ENCODE measurements around the gene C10orf105.
A peak's percentile ranks its signal among the peaks of the same experiment; 100 is the strongest.

C10orf105 gene

GRCh38 chr10:71767420-71768035, 48.0 kb upstream of the C10orf105 start:
- Histone ChIP-seq H3K36me3 (ENCODE audit: control insufficient read depth in 2 of 2, insufficient read depth in 1 of 2, low read length in 2 of 2) (no peaks in the 10 kb centered on the region), H3K9me3 (ENCODE audit: control insufficient read depth, insufficient read depth, low read depth, low read length) (no peaks in the 10 kb centered on the region), H3K27ac (ENCODE audit: extremely low read depth, low read depth, low read length) (no peak overlapping the region), H3K4me3 (ENCODE audit: low read depth, low read length) (no peak overlapping the region), H3K4me1 (ENCODE audit: control insufficient read depth, insufficient read depth, low read length) (no peaks in the 10 kb centered on the region; the same call in 1 of the 2 replicates)
- ChIA-PET POLR2A (no interaction called here), CTCF (interaction anchor here (0.7 to 0.9 kb wide), 2 partner anchors 42 to 448 kb away, joined by 3 to 6 read pairs; no protein-coding TSS in a partner anchor)
- TF ChIP-seq ZNF623 (tag by site-specific recombination; IDR thresholded peaks at IDR 0.05) (no peak), ZNF548 (tag by site-specific recombination; IDR thresholded peaks at IDR 0.05) (no peak), ZFP37 (tag by site-specific recombination; IDR thresholded peaks at IDR 0.05) (no peak), ZNF354C (tag by site-specific recombination; IDR thresholded peaks at IDR 0.05; ENCODE audit: borderline replicate concordance, low read depth) (no peak), ZNF792 (tag by site-specific recombination; IDR thresholded peaks at IDR 0.05) (no peak), IKZF3 (tag by site-specific recombination; IDR thresholded peaks at IDR 0.05) (no peak), ZBTB8A (tag by site-specific recombination; IDR thresholded peaks at IDR 0.05) (no peak), PRDM2 (tag by site-specific recombination; IDR thresholded peaks at IDR 0.05; ENCODE audit: borderline replicate concordance) (no peak), ZNF624 (tag by site-specific recombination; IDR thresholded peaks at IDR 0.05) (no peak), ZNF132 (tag by site-specific recombination; IDR thresholded peaks at IDR 0.05; ENCODE audit: borderline replicate concordance) (no peak), ZNF645 (tag by site-specific recombination; IDR thresholded peaks at IDR 0.05) (no peak), HOXA7 (CRISPR knock-in tag; IDR thresholded peaks at IDR 0.05; ENCODE audit: borderline replicate concordance) (no peak)

GRCh38 chr10:71766717-71767419, 47.3 kb upstream of the C10orf105 start:
- Histone ChIP-seq H3K4me3 (ENCODE audit: low read depth, low read length) (no peak overlapping the region), H3K36me3 (ENCODE audit: control insufficient read depth in 2 of 2, insufficient read depth in 1 of 2, low read length in 2 of 2) (no peaks in the 10 kb centered on the region), H3K4me1 (ENCODE audit: control insufficient read depth, insufficient read depth, low read length) (no peaks in the 10 kb centered on the region), H3K9me3 (ENCODE audit: control insufficient read depth, insufficient read depth, low read depth, low read length) (no peaks in the 10 kb centered on the region), H3K27ac (ENCODE audit: extremely low read depth, low read depth, low read length) (no peak overlapping the region)
- TF ChIP-seq KLF9 (tag by site-specific recombination; IDR thresholded peaks at IDR 0.05; ENCODE audit: low read depth) (no peak), KLF1 (tag by site-specific recombination; IDR thresholded peaks at IDR 0.05) (peak; percentile 92)
- CTCF ChIA-PET = interaction anchor here (0.6 to 0.9 kb wide), 3 partner anchors 41 to 447 kb away, joined by 3 to 6 read pairs (median 4); no protein-coding TSS in a partner anchor
- POLR2A ChIA-PET = no interaction called here
